Measurements from ENCODE around the gene MRPS18C.

Gene MRPS18C

DNA sequence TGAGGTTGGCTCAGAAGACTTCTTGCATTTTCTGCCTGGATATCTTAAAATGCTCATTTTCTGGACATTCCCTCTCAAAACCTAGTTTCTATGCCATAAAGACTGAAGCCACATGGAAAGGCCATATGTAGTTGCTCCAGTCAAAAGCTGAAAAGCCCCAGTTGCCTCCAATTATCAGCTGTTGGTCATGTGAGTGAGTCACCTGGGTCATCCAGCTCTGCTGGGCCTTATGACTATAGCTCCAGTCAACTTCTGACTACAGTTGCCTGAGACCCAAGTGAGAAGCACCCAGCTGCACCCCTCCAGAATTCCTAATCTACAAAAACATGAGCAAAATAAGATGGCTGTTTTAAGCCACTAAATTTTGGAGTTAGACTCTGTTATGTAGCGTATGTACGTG, 42.2 kb upstream of the MRPS18C start:
- Histone ChIP-seq H3K36me3 (ENCODE audit: control insufficient read depth in 2 of 2, insufficient read depth in 1 of 2, low read length in 2 of 2) (peaks cover 0 to 46% of the 10 kb centered on the region in 2 experiments; a peak in 2 of 3 replicates), H3K9me3 (ENCODE audit: control insufficient read depth, insufficient read depth, low read depth, low read length) (no peaks in the 10 kb centered on the region), H3K27ac (ENCODE audit: extremely low read depth, low read depth, low read length) (no peak overlapping the region), H3K4me3 (ENCODE audit: low read depth, low read length) (no peak overlapping the region), H3K4me1 (ENCODE audit: control insufficient read depth, insufficient read depth, low read length) (no peaks in the 10 kb centered on the region)
- no peak for TF ChIP-seq ZNF133 (tag by site-specific recombination; IDR thresholded peaks at IDR 0.05)
- TF ChIP-seq, protein P1, sequence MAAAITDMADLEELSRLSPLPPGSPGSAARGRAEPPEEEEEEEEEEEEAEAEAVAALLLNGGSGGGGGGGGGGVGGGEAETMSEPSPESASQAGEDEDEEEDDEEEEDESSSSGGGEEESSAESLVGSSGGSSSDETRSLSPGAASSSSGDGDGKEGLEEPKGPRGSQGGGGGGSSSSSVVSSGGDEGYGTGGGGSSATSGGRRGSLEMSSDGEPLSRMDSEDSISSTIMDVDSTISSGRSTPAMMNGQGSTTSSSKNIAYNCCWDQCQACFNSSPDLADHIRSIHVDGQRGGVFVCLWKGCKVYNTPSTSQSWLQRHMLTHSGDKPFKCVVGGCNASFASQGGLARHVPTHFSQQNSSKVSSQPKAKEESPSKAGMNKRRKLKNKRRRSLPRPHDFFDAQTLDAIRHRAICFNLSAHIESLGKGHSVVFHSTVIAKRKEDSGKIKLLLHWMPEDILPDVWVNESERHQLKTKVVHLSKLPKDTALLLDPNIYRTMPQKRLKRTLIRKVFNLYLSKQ (tag by site-specific recombination; IDR thresholded peaks at IDR 0.05; ENCODE audit: borderline replicate concordance) = no peak
- TF ChIP-seq, protein P2, sequence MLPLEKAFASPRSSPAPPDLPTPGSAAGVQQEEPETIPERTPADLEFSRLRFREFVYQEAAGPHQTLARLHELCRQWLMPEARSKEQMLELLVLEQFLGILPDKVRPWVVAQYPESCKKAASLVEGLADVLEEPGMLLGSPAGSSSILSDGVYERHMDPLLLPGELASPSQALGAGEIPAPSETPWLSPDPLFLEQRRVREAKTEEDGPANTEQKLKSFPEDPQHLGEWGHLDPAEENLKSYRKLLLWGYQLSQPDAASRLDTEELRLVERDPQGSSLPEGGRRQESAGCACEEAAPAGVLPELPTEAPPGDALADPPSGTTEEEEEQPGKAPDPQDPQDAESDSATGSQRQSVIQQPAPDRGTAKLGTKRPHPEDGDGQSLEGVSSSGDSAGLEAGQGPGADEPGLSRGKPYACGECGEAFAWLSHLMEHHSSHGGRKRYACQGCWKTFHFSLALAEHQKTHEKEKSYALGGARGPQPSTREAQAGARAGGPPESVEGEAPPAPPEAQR (tag by site-specific recombination; IDR thresholded peaks at IDR 0.05) = no peak
- TF ChIP-seq ZNF311 (tag by site-specific recombination; IDR thresholded peaks at IDR 0.05; ENCODE audit: borderline replicate concordance) = no peak
- no peak for TF ChIP-seq ZNF169 (tag by site-specific recombination; IDR thresholded peaks at IDR 0.05)
- TF ChIP-seq ZNF677 (tag by site-specific recombination; IDR thresholded peaks at IDR 0.05) = no peak
- TF ChIP-seq KLF9 (tag by site-specific recombination; IDR thresholded peaks at IDR 0.05; ENCODE audit: low read depth) = no peak
- TF ChIP-seq ZSCAN23 (tag by site-specific recombination; IDR thresholded peaks at IDR 0.05) = no peak
- TF ChIP-seq, protein P3, sequence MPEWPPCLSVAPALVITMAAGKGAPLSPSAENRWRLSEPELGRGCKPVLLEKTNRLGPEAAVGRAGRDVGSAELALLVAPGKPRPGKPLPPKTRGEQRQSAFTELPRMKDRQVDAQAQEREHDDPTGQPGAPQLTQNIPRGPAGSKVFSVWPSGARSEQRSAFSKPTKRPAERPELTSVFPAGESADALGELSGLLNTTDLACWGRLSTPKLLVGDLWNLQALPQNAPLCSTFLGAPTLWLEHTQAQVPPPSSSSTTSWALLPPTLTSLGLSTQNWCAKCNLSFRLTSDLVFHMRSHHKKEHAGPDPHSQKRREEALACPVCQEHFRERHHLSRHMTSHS (tag by site-specific recombination; IDR thresholded peaks at IDR 0.05) = no peak
- TF ChIP-seq, protein P4, sequence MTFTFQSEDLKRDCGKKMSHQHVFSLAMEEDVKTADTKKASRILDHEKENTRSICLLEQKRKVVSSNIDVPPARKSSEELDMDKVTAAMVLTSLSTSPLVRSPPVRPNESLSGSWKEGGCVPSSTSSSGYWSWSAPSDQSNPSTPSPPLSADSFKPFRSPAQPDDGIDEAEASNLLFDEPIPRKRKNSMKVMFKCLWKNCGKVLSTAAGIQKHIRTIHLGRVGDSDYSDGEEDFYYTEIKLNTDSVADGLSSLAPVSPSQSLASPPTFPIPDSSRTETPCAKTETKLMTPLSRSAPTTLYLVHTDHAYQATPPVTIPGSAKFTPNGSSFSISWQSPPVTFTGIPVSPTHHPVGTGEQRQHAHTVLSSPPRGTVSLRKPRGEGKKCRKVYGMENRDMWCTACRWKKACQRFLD (tag by site-specific recombination; IDR thresholded peaks at IDR 0.05) = no peak
- TF ChIP-seq ZNF37A (tag by site-specific recombination; IDR thresholded peaks at IDR 0.05) = no peak
- no peak for TF ChIP-seq ZNF354C (tag by site-specific recombination; IDR thresholded peaks at IDR 0.05; ENCODE audit: borderline replicate concordance, low read depth)
- no peak for TF ChIP-seq ZBTB8A (tag by site-specific recombination; IDR thresholded peaks at IDR 0.05)
- TF ChIP-seq, protein P5, sequence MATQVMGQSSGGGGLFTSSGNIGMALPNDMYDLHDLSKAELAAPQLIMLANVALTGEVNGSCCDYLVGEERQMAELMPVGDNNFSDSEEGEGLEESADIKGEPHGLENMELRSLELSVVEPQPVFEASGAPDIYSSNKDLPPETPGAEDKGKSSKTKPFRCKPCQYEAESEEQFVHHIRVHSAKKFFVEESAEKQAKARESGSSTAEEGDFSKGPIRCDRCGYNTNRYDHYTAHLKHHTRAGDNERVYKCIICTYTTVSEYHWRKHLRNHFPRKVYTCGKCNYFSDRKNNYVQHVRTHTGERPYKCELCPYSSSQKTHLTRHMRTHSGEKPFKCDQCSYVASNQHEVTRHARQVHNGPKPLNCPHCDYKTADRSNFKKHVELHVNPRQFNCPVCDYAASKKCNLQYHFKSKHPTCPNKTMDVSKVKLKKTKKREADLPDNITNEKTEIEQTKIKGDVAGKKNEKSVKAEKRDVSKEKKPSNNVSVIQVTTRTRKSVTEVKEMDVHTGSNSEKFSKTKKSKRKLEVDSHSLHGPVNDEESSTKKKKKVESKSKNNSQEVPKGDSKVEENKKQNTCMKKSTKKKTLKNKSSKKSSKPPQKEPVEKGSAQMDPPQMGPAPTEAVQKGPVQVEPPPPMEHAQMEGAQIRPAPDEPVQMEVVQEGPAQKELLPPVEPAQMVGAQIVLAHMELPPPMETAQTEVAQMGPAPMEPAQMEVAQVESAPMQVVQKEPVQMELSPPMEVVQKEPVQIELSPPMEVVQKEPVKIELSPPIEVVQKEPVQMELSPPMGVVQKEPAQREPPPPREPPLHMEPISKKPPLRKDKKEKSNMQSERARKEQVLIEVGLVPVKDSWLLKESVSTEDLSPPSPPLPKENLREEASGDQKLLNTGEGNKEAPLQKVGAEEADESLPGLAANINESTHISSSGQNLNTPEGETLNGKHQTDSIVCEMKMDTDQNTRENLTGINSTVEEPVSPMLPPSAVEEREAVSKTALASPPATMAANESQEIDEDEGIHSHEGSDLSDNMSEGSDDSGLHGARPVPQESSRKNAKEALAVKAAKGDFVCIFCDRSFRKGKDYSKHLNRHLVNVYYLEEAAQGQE (tag by site-specific recombination; IDR thresholded peaks at IDR 0.05) = no peak
- POLR2A ChIA-PET = no interaction called here
- CTCF ChIA-PET = no interaction called here

DNA sequence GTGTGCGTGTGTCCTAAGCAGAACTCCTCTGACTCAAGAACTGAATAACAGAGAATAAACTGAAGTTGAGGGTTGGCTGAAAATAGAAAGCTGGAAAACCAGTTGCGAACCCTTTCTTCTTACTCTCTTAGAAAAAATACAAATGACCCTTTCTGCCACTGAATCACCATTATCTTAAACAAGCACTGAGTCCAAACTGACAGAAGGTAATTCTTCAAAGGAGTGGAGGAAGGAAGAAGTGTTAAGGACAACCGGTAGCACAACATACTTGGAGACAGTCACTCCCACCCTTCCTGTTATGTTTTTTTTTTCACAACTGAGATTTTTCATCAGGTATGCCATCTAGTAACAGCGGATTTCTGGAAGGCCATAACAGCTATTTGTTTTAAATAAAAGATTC, 38.3 kb upstream of the MRPS18C start:
- no peak for TF ChIP-seq ZNF184 (tag by site-specific recombination; IDR thresholded peaks at IDR 0.05)
- TF ChIP-seq, protein P6, sequence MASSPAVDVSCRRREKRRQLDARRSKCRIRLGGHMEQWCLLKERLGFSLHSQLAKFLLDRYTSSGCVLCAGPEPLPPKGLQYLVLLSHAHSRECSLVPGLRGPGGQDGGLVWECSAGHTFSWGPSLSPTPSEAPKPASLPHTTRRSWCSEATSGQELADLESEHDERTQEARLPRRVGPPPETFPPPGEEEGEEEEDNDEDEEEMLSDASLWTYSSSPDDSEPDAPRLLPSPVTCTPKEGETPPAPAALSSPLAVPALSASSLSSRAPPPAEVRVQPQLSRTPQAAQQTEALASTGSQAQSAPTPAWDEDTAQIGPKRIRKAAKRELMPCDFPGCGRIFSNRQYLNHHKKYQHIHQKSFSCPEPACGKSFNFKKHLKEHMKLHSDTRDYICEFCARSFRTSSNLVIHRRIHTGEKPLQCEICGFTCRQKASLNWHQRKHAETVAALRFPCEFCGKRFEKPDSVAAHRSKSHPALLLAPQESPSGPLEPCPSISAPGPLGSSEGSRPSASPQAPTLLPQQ (tag by site-specific recombination; IDR thresholded peaks at IDR 0.05) = no peak
- Histone ChIP-seq H3K27ac (ENCODE audit: extremely low read depth, low read depth, low read length) (no peak overlapping the region), H3K4me3 (ENCODE audit: low read depth, low read length) (no peak overlapping the region), H3K4me1 (ENCODE audit: control insufficient read depth, insufficient read depth, low read length) (no peaks in the 10 kb centered on the region), H3K9me3 (ENCODE audit: control insufficient read depth, insufficient read depth, low read depth, low read length) (no peaks in the 10 kb centered on the region), H3K36me3 (ENCODE audit: control insufficient read depth in 2 of 2, insufficient read depth in 1 of 2, low read length in 2 of 2) (peaks cover 3 to 45% of the 10 kb centered on the region in 2 experiments; a peak in 2 of 3 replicates)
- ChIA-PET CTCF (no interaction called here), POLR2A (no interaction called here)
